ENCODE results near the gene HP1BP3.

DNA sequence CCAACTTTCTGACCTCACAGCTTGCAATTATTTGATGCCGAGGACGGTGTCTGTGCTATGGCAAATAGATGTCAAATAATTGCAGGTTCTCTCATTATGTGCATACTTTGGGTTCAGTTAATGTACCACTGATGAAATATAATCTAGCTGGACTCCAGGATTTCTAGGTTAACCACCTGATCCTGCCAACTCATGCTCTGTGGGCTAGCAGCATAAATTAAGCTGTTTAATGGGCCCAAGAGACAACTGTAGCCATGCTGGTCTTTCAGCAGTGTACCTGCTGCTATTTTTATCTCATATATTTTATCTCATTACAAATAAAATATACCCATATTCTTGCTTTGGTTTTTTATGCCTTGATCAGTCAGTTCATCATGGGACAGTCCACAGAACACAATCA is 43.3 kb upstream of the HP1BP3 start:
- TF ChIP-seq, protein P1, sequence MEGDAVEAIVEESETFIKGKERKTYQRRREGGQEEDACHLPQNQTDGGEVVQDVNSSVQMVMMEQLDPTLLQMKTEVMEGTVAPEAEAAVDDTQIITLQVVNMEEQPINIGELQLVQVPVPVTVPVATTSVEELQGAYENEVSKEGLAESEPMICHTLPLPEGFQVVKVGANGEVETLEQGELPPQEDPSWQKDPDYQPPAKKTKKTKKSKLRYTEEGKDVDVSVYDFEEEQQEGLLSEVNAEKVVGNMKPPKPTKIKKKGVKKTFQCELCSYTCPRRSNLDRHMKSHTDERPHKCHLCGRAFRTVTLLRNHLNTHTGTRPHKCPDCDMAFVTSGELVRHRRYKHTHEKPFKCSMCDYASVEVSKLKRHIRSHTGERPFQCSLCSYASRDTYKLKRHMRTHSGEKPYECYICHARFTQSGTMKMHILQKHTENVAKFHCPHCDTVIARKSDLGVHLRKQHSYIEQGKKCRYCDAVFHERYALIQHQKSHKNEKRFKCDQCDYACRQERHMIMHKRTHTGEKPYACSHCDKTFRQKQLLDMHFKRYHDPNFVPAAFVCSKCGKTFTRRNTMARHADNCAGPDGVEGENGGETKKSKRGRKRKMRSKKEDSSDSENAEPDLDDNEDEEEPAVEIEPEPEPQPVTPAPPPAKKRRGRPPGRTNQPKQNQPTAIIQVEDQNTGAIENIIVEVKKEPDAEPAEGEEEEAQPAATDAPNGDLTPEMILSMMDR (IDR thresholded peaks at IDR 0.05) = no peak
- no peak for TF ChIP-seq POLR2A (IDR thresholded peaks at IDR 0.05)
